ENCODE results near the gene FUT8. TPM values are rescaled to one million over a fixed set of nuclear protein-coding genes. Genes with fewer than 3 reads are reported as not detected.

The FUT8 gene
- total and polyA plus RNA-seq, 4 donors: 1.1 to 14.1 (median 4.0) TPM

- TF ChIP-seq YY1 (IDR thresholded peaks at IDR 0.05) (no peak), HNF4A (conservative IDR thresholded peaks at IDR 0.05) (no peak), MAX (IDR thresholded peaks at IDR 0.05) (no peak), ATF3 (IDR thresholded peaks at IDR 0.05) (no peak), HNF4G (IDR thresholded peaks at IDR 0.05) (no peak), SP1 (IDR thresholded peaks at IDR 0.05) (no peak), RAD21 (IDR thresholded peaks at IDR 0.05) (no peak)
- Histone ChIP-seq H3K36me3 (ENCODE audit: control insufficient read depth in 4 of 4, insufficient read depth in 3 of 4, low read depth in 1 of 4, low read length in 3 of 4) (no peaks in the 10 kb centered on the region), H3K27ac (ENCODE audit: low read depth in 1 of 2, low read length in 2 of 2) (no peak overlapping the region), H3K27me3 (ENCODE audit: control insufficient read depth in 4 of 4, insufficient read depth in 4 of 4, low read length in 3 of 4) (no peaks in the 10 kb centered on the region), H3K9me3 (ENCODE audit: control insufficient read depth in 4 of 4, low read length in 3 of 4) (peaks cover 0 to 1% (median 0%) of the 10 kb centered on the region in 4 donors), H3K4me3 (ENCODE audit: low read depth in 1 of 3, low read length in 3 of 3) (no peak overlapping the region), H3K9ac (ENCODE audit: low read depth in 1 of 2, low read length in 2 of 2) (no peak overlapping the region), H3K4me1 (ENCODE audit: control insufficient read depth in 4 of 4, insufficient read depth in 4 of 4, low read length in 3 of 4) (no peaks in the 10 kb centered on the region)
- no peak for DNase-seq (ENCODE audit: low spot score)
- 82% methylated on average over 3 of the region's 3 CpGs for WGBS
These were observed 29.9 kb upstream of the FUT8 start for GRCh38 chr14:65382586-65382985.

- Histone ChIP-seq H3K9me3 (ENCODE audit: control insufficient read depth in 4 of 4, low read length in 3 of 4) (no peaks in the 10 kb centered on the region), H3K27ac (ENCODE audit: low read depth in 1 of 2, low read length in 2 of 2) (no peak overlapping the region), H3K4me3 (ENCODE audit: low read depth in 1 of 3, low read length in 3 of 3) (no peak overlapping the region), H3K4me1 (ENCODE audit: control insufficient read depth in 4 of 4, insufficient read depth in 4 of 4, low read length in 3 of 4) (no peaks in the 10 kb centered on the region), H3K36me3 (ENCODE audit: control insufficient read depth in 4 of 4, insufficient read depth in 3 of 4, low read depth in 1 of 4, low read length in 3 of 4) (no peaks in the 10 kb centered on the region), H3K9ac (ENCODE audit: low read depth in 1 of 2, low read length in 2 of 2) (no peak overlapping the region), H3K27me3 (ENCODE audit: control insufficient read depth in 4 of 4, insufficient read depth in 4 of 4, low read length in 3 of 4) (no peaks in the 10 kb centered on the region)
- DNase-seq (ENCODE audit: low spot score): no peak
- TF ChIP-seq NR2F2 (IDR thresholded peaks at IDR 0.05) (no peak), TAF1 (conservative IDR thresholded peaks at IDR 0.05) (no peak), HNF4G (IDR thresholded peaks at IDR 0.05) (no peak), RXRA (IDR thresholded peaks at IDR 0.05) (no peak), RAD21 (IDR thresholded peaks at IDR 0.05) (no peak), SP1 (IDR thresholded peaks at IDR 0.05) (no peak), HNF4A (conservative IDR thresholded peaks at IDR 0.05) (no peak)
- WGBS: 89% methylated on average over 6 of the region's 6 CpGs
These were observed 25.4 kb upstream of the FUT8 start for GRCh38 chr14:65387171-65387570.

- Histone ChIP-seq H3K4me1 (ENCODE audit: control insufficient read depth in 4 of 4, insufficient read depth in 4 of 4, low read length in 3 of 4) (no peaks in the 10 kb centered on the region), H3K27me3 (ENCODE audit: control insufficient read depth in 4 of 4, insufficient read depth in 4 of 4, low read length in 3 of 4) (no peaks in the 10 kb centered on the region), H3K9me3 (ENCODE audit: control insufficient read depth in 4 of 4, low read length in 3 of 4) (no peaks in the 10 kb centered on the region), H3K27ac (ENCODE audit: low read depth in 1 of 2, low read length in 2 of 2) (no peak overlapping the region), H3K9ac (ENCODE audit: low read depth in 1 of 2, low read length in 2 of 2) (no peak overlapping the region), H3K4me3 (ENCODE audit: low read depth in 1 of 3, low read length in 3 of 3) (no peak overlapping the region), H3K36me3 (ENCODE audit: control insufficient read depth in 4 of 4, insufficient read depth in 3 of 4, low read depth in 1 of 4, low read length in 3 of 4) (no peaks in the 10 kb centered on the region)
- DNase-seq (ENCODE audit: low spot score): no peak
- 99% methylated on average over 1 of the region's 1 CpG for WGBS
- no peak for TF ChIP-seq MAX (IDR thresholded peaks at IDR 0.05)
- TF ChIP-seq NR2F2 (IDR thresholded peaks at IDR 0.05): no peak
- no peak for TF ChIP-seq REST (IDR thresholded peaks at IDR 0.05)
- TF ChIP-seq JUND (IDR thresholded peaks at IDR 0.05): no peak
- no peak for TF ChIP-seq HNF4A (conservative IDR thresholded peaks at IDR 0.05)
- no peak for TF ChIP-seq FOXA2 (IDR thresholded peaks at IDR 0.05)
- no peak for TF ChIP-seq EGR1 (IDR thresholded peaks at IDR 0.05; ENCODE audit: low read depth in 2 of 2)
- no peak for TF ChIP-seq CTCF (IDR thresholded peaks at IDR 0.05; ENCODE audit: low read depth, low read length, missing input control)
- no peak for TF ChIP-seq YY1 (IDR thresholded peaks at IDR 0.05)
- no peak for TF ChIP-seq GABPA (IDR thresholded peaks at IDR 0.05 in 1 of 2, conservative IDR thresholded peaks at IDR 0.05 in 1 of 2)
- no peak for TF ChIP-seq RXRA (IDR thresholded peaks at IDR 0.05)
These were observed 24.9 kb upstream of the FUT8 start for GRCh38 chr14:65387628-65388027.

All from liver (tissue), 9 donors.